Kidney capillary endothelial cell (primary cell): ENCODE measurements around the gene GPHN.
"Not testable (repeated sequence)": the region's sequence is repeated elsewhere in the genome, so short reads cannot be mapped to it uniquely, and the experiment has no call there.

Experiments
- DNase-seq: peaks from one replicate; pipeline ENCODE4 v3.0.0-alpha.2; 2018; ENCODE audit warnings: low spot score

The GPHN gene

GRCh38 chr14:66657780-66658179, 149.8 kb downstream of the GPHN start:
- DNase-seq = no peak

GRCh38 chr14:66662374-66662773, 154.4 kb downstream of the GPHN start:
- DNase-seq = no peak

GRCh38 chr14:66677780-66678179, 169.8 kb downstream of the GPHN start:
- DNase-seq = no peak

GRCh38 chr14:66680216-66680615, 172.3 kb downstream of the GPHN start:
- DNase-seq = no peak

GRCh38 chr14:66696326-66696725, 188.4 kb downstream of the GPHN start:
- no peak for DNase-seq

- no peak for DNase-seq
Measured at GRCh38 chr14:66698503-66698902, 190.6 kb downstream of the GPHN start.

- DNase-seq = no peak
Measured at GRCh38 chr14:66701813-66702212, 193.9 kb downstream of the GPHN start.

GRCh38 chr14:66708267-66708666, 200.3 kb downstream of the GPHN start:
- DNase-seq = no peak

- peak; percentile 7 for DNase-seq
Measured at GRCh38 chr14:66709291-66709690, 201.3 kb downstream of the GPHN start.

GRCh38 chr14:66714291-66714690, 206.3 kb downstream of the GPHN start:
- DNase-seq = not testable (repeated sequence)

GRCh38 chr14:66715313-66715712, 207.4 kb downstream of the GPHN start:
- DNase-seq = not testable (repeated sequence)

- DNase-seq = no peak
Measured at GRCh38 chr14:66716227-66716626, 208.3 kb downstream of the GPHN start.

GRCh38 chr14:66717561-66718140, 209.7 kb downstream of the GPHN start:
- DNase-seq = no peak

- DNase-seq = no peak
Measured at GRCh38 chr14:66724996-66725395, 217.0 kb downstream of the GPHN start.

GRCh38 chr14:66731298-66731697, 223.4 kb downstream of the GPHN start:
- DNase-seq = not testable (repeated sequence)

- no peak for DNase-seq
Measured at GRCh38 chr14:66735853-66736252, 227.9 kb downstream of the GPHN start.

- DNase-seq = no peak
Measured at GRCh38 chr14:66739826-66740225, 231.9 kb downstream of the GPHN start.

- no peak for DNase-seq
Measured at GRCh38 chr14:66745078-66745477, 237.1 kb downstream of the GPHN start.

- DNase-seq = peak; percentile 1
Measured at GRCh38 chr14:66746316-66747006, 238.5 kb downstream of the GPHN start.

GRCh38 chr14:66752109-66752508, 244.2 kb downstream of the GPHN start:
- DNase-seq = no peak

GRCh38 chr14:66758031-66758613, 250.2 kb downstream of the GPHN start:
- DNase-seq = no peak

GRCh38 chr14:66772146-66772545, 264.2 kb downstream of the GPHN start:
- DNase-seq = no peak

- no peak for DNase-seq
Measured at GRCh38 chr14:66782853-66783252, 274.9 kb downstream of the GPHN start.

GRCh38 chr14:66790101-66790500, 282.2 kb downstream of the GPHN start:
- DNase-seq = no peak
